Stimulated activated CD4-positive, alpha-beta T cell treated with anti-CD3 and anti-CD28 coated beads, Interleukin-2, amount 100 ng/mL, for 24 hours (primary cell): ENCODE data around the gene CCDC18.
"Not testable (repeated sequence)": the region's sequence is repeated elsewhere in the genome, so short reads cannot be mapped to it uniquely, and the experiment has no call there.

Experiments used
- DNase-seq, 2 donors: peaks; one replicate each; pipeline ENCODE4 v3.0.0-alpha.2; 2020

The CCDC18 gene

DNA sequence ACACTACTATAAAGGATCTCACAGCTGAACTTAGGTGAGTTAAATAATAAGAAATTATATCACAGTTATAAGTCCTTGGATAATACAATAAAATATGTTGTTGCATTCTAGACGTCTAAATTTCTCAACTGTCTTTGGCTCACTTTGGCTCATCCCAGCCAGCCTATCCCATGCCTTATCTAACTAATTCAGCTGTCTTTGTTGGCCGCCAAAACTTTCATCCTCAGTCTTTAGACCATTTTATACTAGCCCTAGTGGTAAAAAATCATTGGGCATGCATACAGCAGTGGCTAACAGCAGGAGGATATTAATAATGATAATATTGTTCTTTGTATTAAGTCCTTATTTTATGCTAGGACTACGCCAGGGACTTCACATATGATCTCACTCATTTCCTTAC is 59.3 kb downstream of the CCDC18 start:
- no peak for DNase-seq

DNA sequence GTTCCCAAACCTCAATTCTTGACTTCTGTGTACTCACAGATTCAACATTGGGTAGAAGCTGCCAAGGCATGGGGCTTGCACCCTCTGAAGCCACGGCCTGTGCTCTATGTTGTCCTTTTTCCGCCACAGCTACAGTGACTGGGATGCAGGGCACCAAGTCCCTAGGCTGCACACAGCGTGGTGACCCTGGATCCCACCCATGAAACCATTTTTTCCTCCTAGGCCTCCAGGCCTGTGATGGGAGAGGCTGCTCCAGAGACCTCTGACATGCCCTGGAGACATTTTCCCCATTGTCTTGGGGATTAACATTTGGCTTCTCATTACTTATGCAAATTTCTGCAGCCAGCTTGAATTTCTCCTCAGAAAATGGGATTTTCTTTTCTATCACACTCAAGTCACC is 62.7 kb downstream of the CCDC18 start:
- DNase-seq, result not testable (repeated sequence)

DNA sequence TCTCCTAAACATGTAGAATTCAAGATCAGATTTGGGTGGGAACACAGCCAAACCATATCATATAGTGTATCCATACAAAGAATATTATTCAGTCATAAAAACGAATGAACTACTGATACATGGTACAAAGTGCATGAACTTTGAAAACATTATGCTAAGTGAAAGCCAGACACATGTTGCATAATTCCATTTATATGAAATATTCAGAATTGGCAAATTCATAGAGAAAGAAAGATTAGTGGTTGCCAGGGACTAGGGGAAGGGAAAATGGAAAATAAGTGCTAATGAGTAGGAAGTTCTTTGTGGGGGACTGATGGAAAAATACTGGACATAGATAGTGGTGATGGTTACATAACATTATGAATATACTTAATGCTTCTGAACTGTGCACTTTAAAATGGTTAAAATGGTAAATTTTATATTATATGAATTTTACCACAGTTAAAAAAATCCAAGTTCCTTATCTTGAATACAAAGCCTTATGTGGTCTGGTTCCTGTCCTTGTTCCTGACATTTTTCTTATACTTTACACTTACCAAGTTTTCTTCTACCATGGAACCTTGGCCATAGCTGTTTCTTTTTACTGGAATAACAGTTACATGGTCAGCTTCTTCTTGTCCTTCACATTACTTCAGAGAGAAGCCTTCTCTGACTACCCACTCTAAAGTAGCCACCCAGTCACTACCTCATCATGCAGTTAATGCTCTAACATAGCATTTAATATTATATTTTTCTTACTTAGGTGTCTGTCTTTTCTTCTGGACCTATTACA is 64.0 kb downstream of the CCDC18 start:
- DNase-seq, result no peak

DNA sequence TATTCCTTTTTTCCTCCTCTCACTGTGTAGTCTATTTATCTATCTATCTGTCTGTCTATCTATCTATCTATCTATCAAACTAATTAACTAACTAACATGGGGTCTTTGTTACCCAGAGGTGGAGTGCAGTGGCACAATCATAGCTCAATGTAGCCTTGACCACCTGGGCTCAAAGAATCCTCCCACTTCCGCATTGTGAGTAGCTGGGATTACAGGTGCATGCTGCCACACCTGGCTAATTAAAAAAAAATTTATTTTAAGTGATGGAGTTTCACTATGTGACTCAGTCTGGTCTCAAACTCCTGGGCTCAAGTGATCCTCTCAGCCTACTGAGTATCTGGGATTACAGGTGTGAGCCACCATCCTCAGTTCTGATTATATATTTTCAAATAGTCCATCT is 71.4 kb downstream of the CCDC18 start:
- no peak for DNase-seq

DNA sequence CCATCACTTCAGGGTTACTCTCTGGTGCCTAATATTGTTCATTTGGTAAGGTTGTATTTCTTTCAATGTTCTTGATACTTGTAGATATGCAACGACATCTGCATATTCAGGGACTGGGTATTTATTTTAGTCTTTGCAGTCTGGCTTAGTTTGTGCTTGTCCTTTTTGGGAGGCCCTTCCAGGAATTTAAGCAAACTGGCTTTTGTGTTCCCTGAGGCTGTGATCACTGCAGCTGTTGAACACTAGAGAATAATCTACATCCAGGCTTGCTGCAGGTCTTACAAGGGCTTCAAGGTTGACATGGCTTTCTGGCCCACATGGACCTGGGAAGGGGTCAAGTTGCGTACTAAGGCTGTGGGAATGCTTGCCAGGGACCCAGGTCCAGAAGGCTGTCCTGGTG is 72.1 kb downstream of the CCDC18 start:
- no peak for DNase-seq

DNA sequence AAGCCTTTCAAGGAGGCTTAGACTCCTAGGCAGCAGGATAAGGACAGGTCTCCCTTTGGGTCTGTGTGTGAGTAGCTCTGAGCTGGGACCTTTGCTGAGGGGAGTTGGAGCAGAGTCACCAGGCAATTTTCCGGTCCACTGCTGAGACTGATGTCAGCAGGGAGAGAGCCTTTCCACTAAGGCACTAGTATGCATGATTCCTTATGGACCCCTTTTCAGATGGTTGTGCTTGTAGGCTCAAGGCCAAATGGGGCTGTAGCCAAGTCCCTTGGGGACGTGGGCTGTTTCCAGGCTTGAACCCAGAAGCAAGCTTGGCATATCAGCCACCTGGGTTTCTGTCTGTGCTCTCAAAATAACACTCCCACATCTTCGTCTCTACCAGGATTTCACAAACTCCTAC is 73.0 kb downstream of the CCDC18 start:
- no peak for DNase-seq

DNA sequence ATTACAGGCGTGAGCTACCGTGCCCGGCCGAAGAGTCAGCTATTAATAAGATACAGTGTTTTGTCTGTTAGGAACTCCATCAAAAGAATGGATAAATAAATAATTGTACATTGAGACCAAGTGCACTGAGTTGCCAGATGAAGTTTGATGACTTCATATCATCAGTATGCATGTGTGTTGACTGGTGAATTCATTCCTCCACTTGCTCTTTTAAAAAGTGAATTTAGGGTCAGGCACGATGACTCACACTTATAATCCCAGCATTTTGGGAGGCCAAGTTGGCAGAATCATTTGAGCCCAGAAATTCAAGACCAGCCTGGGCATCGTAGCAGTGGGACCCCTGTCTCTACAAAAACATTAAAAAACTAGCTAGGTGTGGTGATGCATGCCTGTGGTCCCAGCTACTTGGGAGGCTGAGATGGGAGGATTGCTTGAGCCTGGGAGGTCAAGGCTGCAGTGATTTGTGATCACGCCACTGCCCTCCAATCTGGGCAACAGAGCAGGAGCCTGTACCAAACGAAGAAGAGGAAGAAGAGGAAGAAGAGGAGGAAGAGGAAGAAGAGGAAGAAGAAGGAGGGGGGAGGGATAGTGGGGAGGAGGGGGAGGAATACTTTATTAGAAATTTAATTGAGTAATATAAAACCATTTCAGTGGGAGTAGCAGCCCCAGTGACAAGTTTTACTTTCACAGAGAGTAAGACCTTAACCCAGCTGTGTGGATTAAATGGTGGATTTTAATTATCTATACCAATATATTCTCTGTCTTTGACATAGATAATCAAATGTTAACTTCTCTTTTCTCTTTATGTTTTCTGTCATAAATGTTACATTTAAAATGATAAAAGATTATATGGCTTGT is 74.9 kb downstream of the CCDC18 start:
- no peak for DNase-seq

DNA sequence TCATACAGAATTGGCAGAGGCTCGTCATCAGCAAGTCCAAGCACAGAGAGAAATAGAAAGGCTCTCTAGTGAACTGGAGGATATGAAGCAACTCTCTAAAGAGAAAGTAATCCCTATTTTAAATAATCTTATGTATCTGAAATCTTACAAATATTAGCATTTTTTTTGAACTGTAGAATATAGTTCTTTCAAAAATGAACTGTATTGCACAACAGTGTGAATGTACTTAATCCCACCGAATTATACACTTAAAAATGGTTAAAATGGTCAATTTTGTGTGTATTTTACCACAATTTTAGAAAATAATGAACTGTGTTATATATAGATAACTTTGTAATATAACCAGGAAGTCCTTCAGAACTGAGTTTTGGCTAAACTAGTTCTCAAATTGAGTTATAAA is 75.9 kb downstream of the CCDC18 start:
- DNase-seq, result no peak

DNA sequence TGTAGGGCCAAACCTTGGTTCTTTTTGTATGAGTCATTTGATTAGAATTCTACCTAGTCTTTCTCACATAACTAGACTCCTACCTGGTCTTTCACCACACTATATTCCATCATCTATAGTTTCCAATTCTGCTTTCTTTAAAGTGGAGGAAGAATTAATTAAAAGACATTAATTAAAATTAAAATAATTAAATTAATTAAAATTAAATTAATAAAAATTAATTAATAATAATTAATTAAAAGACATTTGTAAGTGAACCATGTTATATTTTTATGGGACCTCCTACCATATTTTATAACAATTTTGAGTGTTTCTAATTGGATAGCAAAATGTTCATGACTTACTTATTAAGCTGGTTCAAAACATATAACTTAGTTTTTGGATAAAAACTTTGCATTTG is 77.4 kb downstream of the CCDC18 start:
- DNase-seq, result no peak

DNA sequence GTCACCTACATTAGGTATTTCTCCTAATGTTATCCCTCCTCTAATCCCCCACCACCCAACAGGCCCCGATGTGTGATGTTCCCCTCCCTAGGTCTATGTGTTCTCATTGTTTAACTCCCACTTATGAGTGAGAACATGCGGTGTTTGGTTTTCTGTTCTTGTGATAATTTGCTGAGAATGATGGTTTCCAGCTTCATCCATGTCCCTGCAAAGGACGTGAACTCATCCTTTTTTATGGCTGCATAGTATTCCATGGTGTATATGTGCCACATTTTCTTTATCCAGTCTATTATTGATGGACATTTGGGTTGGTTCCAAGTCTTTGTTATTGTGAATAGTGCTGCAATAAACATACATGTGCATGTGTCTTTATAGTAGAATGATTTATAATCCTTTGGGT is 80.2 kb downstream of the CCDC18 start:
- DNase-seq, result not testable (repeated sequence)

DNA sequence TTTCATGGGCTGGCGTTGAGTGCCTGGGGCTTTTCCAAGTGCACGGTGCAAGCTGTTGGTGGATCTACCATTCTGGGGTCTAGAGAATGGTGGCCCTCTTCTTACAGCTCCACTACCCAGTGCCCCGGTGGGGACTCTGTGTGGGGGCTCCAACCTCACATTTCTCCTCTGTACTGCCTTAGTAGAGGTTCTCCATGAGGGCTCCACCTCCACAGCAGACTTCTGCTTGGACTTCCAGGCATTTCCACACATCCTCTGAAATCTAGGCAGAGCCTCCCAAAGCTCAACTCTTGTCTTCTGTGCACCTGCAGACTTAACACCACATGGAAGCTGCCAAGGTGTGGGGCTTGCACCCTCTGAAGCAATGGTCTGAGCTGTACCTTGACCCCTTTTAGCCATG is 82.1 kb downstream of the CCDC18 start:
- DNase-seq, result no peak

DNA sequence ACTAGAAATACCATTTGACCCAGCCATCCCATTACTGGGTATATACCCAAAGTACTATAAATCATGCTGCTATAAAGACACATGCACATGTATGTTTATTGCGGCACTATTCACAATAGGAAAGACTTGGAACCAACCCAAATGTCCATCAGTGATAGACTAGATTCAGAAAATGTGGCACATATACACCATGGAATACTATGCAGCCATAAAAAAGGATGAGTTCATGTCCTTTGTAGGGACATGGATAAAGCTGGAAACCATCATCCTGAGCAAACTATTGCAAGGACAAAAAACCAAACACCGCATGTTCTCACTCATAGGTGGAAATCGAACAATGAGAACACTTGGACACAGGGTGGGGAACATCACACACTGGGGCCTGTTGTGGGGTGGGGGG is 88.4 kb downstream of the CCDC18 start:
- DNase-seq, result not testable (repeated sequence)

DNA sequence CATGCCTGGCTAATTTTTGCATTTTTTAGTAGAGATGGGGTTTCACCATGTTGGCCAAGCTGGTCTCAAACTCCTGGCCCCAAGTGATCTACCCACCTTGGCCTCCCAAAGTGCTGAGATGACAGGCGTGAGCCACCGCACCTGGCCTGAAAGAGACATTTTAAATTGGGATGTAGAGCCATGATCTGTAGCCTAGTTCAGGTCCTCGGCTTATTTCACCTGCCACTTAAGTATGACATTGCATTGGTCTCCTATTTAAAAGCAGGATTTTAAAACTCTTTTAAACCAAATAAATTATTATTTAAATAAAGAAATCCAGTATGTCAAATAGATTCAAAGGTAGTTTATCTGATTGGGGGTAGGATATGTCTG is 94.7 kb downstream of the CCDC18 start:
- DNase-seq, result not testable (repeated sequence)

DNA sequence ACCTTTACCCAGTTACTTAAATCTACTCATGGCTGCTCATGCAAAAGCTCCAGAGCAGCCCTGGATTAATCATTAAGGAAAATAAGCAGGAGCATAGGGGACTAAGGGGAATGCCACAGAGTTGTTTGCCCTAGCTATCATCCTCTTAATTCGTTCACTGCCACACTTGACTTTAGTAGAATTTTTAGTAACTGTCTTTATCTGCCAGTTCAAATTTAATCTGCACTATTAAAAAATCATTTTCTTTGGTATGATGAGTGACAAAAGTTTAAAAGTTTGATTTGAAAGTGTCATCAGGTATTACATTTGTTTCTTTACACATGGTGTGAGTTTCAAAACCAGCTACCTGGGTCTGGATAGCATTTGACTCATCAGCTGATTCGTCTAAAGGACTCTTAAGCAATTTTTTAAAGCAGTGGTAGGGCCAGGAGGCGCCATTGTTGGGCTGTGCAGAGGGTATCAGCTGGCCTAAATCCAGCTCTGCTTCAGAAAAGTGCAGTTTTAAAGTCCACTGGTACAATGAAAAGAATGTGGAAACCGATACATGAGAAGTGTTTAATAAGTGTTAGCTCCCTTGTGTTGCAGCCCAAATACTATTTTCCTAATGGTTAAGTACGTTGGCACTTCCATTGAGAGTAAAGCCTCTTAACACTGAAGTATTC is 95.2 kb downstream of the CCDC18 start:
- no peak for DNase-seq

DNA sequence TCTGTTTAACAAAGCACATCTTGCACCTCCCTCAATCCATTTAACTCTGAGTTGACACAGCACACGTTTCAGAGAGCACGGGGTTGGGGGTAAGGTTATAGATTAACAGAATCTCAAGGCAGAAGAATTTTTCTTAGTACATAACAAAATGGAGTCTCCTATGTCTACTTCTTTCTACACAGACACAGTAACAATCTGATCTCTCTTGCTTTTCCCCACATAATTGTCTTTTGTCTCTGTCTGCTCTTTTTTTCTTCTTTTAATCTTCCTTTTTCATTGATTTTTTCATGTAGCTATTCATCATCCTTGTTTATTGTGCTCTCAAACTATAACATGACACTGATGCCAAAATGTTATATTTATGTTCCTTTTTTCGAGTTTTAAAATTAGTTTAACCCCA is 97.0 kb downstream of the CCDC18 start:
- not testable (repeated sequence) for DNase-seq

DNA sequence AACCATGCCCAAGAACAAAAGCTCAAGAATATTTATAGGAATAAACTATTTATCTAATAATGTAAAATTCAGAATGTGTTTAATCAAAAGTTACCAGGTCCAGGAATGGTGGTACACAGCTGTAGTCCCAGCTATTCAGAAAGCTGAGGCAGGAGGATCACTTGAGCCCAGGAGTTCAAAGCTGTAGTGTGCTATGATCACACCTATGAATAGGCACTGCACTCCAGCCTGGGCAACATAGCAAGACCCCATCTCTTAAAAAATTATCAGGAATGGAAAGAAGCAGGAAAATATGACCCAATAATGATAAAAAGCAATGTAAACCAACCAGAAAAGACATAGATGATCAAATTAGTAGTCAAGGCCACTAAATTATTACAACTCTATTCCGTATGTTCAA is 103.0 kb downstream of the CCDC18 start:
- no peak for DNase-seq

DNA sequence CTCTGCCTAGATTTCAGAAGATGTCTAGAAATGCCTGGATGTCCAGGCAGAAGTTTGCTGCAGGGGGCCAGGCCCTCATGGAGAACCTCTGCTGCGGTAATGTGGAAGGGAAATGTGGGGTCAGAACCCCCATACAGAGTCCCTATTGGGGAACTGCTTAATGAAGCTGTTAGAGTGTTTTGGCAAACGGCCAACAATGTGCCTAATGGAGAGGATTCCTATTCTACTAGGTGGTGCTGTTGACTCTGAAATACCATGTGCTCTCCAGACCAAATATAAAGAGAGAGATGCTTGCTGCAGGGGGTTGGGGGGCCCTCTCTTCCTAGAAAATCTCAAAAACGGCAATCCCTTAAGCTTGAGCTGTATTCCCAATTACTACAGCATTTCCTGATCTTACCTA is 108.0 kb downstream of the CCDC18 start:
- DNase-seq, result no peak

DNA sequence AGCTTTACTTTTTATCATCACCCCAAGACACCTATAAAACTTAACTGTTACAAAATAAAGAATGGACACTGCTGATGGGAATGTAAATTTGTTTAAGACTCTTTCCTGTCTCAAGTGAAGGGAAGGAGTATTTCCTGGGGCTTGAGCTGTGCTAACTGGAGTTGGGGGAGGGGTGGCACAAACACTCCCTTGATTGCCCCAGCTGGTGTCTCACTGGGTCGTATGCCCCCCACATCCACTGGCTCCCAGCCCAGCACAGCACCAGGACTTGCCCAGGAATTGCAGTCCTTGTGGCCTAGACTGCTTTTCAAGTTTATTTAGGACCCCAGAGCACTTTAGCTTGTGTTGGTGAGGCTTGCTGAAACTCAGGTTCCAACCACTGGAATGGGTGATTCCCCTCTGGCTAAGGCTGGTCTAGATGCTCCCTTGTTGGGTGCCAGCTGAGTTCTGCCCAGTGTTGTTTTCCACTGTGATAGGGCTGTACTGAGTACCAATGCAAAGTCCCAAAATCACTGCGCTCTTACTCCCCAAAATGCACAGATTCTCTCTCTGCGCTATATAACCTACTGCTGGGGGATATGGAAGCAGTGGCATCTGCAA is 116.1 kb downstream of the CCDC18 start:
- DNase-seq, result no peak

DNA sequence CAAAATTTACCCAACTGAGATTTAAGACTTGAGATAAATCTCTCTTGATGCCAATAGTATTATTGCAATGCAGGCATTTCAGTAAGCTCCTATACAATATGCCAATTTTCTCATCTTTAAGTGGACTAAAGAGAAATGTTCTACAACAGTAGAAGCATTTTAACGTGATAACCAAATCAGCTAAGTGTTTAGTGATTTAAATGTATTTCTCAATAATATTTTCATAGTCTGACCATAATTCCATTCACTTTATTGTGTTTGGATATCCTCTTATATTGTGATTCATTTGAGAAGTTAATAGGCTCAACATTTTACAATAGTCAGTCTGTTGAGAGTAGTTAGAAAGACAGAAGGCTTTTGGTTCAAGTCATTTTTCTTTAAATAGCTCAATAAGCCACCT is 120.6 kb downstream of the CCDC18 start:
- DNase-seq, result no peak

DNA sequence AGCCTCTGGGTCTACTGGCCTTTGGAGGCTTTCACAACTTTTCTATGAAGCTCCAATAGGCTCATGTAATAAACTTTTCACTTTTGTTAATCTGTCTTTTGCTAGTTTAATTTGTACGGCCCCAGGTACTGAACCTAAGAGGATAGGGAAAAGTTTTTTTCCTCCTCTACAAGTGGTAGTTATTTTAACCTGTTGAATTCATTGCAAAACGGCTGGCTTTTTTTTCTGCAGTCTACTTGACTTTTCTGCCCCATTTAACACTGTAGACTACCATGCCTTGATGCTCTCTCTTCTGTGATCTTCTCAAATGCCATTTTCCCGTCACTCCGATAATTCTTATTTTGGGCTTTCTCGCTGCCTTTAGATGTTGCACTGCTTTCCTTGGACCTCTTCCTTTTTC is 121.6 kb downstream of the CCDC18 start:
- DNase-seq, result no peak

DNA sequence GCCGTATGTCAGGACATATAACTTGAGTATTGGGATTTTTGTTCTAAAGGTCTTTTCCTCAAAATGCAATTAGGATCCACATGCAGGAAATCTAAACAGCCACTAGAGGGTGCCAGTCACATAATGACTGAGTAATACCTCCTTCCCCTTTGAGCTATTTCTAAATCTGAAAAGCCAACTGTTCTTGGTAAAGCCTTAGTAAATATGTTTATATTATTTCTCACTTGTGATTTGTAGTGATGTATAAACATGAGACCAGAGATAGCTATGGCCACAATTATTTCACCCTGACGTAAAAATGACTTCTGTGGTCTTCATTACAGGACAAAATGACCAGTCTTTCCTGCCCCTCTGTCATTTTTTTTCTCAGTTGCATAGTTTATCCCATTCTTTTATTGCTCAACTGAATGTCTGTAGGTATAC is 124.2 kb downstream of the CCDC18 start:
- peak; percentile 19 to 50 for DNase-seq

DNA sequence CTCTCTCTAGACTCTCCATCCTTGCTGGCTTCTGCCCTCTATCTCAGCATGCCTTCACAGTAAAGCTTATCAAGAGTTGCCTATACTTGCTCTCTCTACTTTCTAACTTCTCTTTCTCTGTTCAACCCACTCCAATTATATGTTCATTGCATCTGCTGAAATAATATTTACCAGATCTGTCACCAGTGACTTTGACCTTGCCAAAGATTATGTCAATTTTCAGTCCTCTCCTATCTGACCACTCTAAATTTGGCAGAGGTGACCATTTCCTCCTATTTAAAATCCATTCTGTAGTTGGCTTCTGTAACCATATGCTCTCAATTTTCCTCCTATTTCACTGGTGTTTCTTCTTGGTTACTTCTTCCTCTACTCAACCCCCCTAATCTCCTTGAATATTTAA is 126.4 kb downstream of the CCDC18 start:
- no peak for DNase-seq

DNA sequence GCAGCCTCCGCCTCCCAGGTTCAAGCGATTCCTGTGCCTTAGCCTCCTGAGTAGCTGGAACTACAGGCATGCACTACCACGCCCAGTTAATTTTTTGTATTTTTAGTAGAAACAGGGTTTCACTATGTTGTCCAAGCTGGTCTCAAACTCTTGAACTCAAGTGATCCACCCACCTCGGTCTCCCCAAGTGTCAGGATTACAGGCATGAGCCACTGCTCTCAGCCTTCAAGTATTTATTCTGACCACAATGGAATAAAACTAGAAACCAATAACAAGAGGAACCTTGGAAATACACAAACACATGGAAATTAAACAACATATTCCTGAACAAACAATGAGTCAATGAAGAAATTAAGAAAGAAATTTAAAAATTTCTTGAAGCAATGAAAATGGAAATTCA is 132.5 kb downstream of the CCDC18 start:
- DNase-seq, result no peak
